WERI-Rb-1 (cell line): Measurements from ENCODE around the gene DNAH2.

Experiments used
- DNase-seq: peaks from one replicate; pipeline ENCODE4 v3.0.0-alpha.2; 2020
- H3K27ac ChIP-seq: fragments of 250-450 bp; sonication (Bioruptor Pico); 2 replicates; pipeline ENCODE4 v1.5.1; 2020; ENCODE audit warnings: mild to moderate bottlenecking, moderate library complexity
- H3K27me3 ChIP-seq: fragments of 250-450 bp; sonication (Bioruptor Pico); 2 replicates; pipeline ENCODE4 v1.5.1; 2021; ENCODE audit warnings: mild to moderate bottlenecking, low read depth, moderate library complexity; ENCODE audit not compliant: insufficient read depth, severe bottlenecking
- H3K36me3 ChIP-seq: fragments of 250-450 bp; sonication (Bioruptor Pico); 2 replicates; pipeline ENCODE4 v1.5.1; 2020; ENCODE audit warnings: mild to moderate bottlenecking, moderate library complexity
- H3K4me3 ChIP-seq: 2 replicates; pipeline ENCODE4 v1.5.1; 2011; ENCODE audit warnings: low read depth, mild to moderate bottlenecking, control low read depth, low read length
- H3K9me3 ChIP-seq: fragments of 250-450 bp; sonication (Bioruptor Pico); 2 replicates; pipeline ENCODE4 v1.5.1; 2021; ENCODE audit warnings: mild to moderate bottlenecking, moderate library complexity; ENCODE audit not compliant: severe bottlenecking
- TF ChIP-seq, protein P1 (sequence below): IDR thresholded peaks from 2 replicates; pipeline ENCODE4 v1.5.1; 2011; ENCODE audit warnings: low read depth, mild to moderate bottlenecking, control low read depth, inconsistent platforms, low read length

The DNAH2 gene

DNA sequence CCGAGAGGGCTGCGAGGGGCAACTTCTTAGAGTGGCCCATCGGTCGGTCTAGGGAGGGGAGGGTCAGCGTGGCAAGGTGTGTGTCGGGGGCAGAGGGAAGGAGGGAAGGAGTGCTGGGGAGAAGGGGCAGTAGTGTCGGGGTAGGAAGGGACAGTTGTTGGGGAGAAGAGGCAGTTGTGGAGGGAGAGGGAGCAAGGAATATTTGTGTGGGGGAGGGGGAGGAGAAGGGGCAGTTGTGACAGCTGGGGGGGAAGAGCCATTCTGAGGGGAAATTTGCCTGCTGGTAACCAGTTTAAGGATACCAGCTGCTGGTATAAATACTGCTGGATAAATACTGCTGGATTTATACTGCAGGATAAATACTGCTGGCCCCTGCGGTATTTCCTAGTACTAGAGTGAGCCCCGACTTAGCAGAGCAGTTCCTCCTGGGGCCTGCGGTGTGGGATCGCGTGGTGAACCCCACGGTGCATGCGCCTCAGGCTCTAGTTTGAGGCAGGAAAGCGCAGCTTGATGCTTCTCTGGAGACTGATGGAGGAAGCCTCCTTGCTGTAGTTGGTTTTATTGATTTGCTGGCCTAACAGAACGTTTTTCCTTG is 309 bp downstream of the DNAH2 start:
- Histone ChIP-seq H3K27me3 (peaks cover 11% of the 10 kb centered on the region), H3K9me3 (no peaks in the 10 kb centered on the region), H3K36me3 (no peaks in the 10 kb centered on the region), H3K27ac (peak overlapping the region; percentile 77), H3K4me3 (peak overlapping the region; percentile 67)
- no peak for DNase-seq
- TF ChIP-seq, protein P1, sequence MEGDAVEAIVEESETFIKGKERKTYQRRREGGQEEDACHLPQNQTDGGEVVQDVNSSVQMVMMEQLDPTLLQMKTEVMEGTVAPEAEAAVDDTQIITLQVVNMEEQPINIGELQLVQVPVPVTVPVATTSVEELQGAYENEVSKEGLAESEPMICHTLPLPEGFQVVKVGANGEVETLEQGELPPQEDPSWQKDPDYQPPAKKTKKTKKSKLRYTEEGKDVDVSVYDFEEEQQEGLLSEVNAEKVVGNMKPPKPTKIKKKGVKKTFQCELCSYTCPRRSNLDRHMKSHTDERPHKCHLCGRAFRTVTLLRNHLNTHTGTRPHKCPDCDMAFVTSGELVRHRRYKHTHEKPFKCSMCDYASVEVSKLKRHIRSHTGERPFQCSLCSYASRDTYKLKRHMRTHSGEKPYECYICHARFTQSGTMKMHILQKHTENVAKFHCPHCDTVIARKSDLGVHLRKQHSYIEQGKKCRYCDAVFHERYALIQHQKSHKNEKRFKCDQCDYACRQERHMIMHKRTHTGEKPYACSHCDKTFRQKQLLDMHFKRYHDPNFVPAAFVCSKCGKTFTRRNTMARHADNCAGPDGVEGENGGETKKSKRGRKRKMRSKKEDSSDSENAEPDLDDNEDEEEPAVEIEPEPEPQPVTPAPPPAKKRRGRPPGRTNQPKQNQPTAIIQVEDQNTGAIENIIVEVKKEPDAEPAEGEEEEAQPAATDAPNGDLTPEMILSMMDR: no peak

DNA sequence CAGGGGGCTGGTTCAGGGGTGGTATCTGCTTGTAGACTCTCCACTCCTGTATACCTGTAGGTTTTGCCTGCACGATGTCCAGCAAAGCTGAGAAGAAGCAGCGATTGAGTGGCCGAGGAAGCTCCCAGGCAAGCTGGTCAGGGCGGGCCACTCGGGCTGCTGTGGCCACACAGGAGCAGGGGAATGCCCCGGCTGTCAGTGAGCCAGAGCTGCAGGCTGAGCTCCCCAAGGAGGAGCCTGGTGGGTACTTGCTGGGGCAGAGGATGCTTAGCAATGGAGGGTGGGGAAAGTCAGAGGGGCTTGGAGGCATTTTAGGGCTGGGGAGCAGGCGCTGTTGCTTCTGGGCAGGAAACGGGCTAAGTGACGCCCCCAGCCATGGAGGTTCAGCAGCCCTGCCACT is 2.1 kb downstream of the DNAH2 start:
- peaks cover 3% of the 10 kb centered on the region for H3K27me3 ChIP-seq
- H3K27ac ChIP-seq: no peak overlapping the region
- TF ChIP-seq, protein P1: no peak
- no peak overlapping the region for H3K4me3 ChIP-seq
- no peaks in the 10 kb centered on the region for H3K36me3 ChIP-seq
- H3K9me3 ChIP-seq: no peaks in the 10 kb centered on the region
- no peak for DNase-seq

DNA sequence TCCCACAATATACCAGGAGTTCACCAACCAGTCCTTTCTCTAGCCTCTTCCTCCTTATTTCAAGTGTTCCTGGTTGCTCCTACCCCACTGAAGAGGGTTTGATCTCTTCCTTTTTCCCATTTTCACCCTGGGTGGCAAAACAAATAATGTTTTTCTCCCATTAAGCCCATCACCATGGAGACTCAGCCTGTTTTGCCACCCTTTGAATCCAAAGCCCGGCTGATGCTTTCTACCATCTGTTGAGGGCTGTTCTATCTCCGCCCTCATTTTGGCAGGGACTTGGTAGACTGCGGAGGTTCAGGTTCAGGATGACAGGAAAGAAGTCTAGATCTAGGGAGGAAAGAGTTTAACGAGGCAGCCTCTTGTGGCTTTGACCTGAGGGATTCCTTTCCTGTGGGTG is 2.6 kb downstream of the DNAH2 start:
- Histone ChIP-seq H3K9me3 (no peaks in the 10 kb centered on the region), H3K27me3 (peaks cover 3% of the 10 kb centered on the region), H3K36me3 (no peaks in the 10 kb centered on the region), H3K27ac (no peak overlapping the region), H3K4me3 (no peak overlapping the region)
- no peak for DNase-seq
- TF ChIP-seq, protein P1: no peak

DNA sequence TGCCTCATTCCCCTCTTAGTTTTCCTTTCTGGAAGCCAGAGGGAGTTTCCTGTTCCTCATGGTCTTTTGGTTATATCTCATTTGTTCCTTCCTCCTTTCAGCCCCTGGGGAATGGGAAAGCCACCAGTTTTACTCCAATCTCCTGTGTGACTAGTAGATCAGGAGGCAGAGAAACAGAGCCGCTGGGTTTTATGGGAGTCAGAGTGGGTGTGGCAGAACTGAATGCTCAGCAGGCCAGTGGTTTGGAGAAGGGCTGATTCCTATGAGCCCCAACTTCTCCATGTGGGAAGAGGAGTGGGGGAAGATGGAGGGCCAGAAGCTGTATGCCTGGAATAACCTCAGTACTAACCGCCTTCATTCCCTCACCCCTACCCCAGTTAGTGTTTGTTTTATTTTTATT is 4.1 kb downstream of the DNAH2 start:
- Histone ChIP-seq H3K36me3 (no peaks in the 10 kb centered on the region), H3K27ac (no peak overlapping the region), H3K27me3 (no peaks in the 10 kb centered on the region), H3K9me3 (no peaks in the 10 kb centered on the region), H3K4me3 (no peak overlapping the region)
- TF ChIP-seq, protein P1: no peak
- no peak for DNase-seq

DNA sequence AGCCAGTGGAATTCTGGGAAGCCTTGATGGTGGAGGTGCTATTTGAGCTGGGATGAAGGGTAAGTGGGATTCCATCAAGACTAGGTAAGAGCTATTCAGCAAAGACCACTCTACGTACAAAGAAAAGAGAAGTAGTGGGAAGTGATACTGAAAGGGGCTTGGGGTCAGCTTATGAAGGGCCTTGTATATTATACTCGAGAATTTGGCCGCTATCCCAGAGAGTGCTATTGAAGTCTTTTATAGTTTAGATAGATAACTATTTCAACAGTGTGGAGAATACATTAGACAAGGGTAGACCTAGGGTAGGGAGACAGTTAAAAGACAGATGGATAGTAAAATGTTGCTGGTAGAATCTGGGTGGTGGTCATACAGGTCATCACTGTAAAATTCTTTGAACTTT is 10.3 kb downstream of the DNAH2 start:
- Histone ChIP-seq H3K9me3 (no peaks in the 10 kb centered on the region), H3K27me3 (no peaks in the 10 kb centered on the region)

More for the DNA sequence above, 10.3 kb downstream of the DNAH2 start:
- H3K36me3 ChIP-seq: no peaks in the 10 kb centered on the region
- TF ChIP-seq, protein P1: no peak
- no peak overlapping the region for H3K4me3 ChIP-seq
- no peak overlapping the region for H3K27ac ChIP-seq
- no peak for DNase-seq
